ENCODE results near the gene UBA7.

DNA sequence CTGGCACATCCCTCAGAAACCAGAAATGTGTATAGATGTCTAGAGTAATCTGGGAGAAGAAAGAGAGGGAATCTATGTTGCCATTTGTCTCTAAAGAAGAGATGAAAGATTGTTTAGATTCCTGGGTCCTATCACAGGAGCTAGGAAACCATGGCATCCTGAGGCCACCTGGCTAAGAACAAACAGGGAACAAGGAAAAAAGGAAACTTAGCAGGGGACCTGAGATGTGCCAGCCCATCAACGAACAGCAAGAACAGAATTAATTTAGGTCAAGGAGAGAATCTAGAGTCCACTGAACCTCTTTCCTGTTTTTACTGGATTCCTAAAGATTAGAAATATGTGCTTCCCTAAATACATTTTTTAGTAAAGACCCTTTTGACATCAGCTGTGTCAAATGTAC lies 57.7 kb downstream of the UBA7 start:
- TF ChIP-seq CTCF (IDR thresholded peaks at IDR 0.05; ENCODE audit: insufficient read depth, low read depth, low read length) (no peak), EZH2 (IDR thresholded peaks at IDR 0.05; ENCODE audit: insufficient read depth, low read length) (no peak)
